MCF 10A (cell line): ENCODE results near the gene RIMS3. TPM values are rescaled to one million over a fixed set of nuclear protein-coding genes. Genes with fewer than 3 reads are reported as not detected.

Experiments
- BruUV-seq: library from RNA; stranded (reverse); fragments of 400-500 nt; replicated peaks from 2 replicates; lab custom pipeline; 2021; lab: Mats Ljungman, UMichigan
- CTCF ChIA-PET: fragments of 300-600 bp; sonication (Branson Sonifier 250); formaldehyde crosslinking; extraction: SDS; loops from one replicate; lab custom pipeline; 2021; ENCODE audit warnings: antibody characterized with exemption, inconsistent platforms; lab: Yijun Ruan, JAX
- POLR2A ChIA-PET: fragments of 300-600, 350-650 bp; sonication (Branson Sonifier 250); formaldehyde crosslinking; extraction: SDS; loops from one replicate; lab custom pipeline; 2020; ENCODE audit warnings: antibody characterized with exemption, inconsistent platforms; lab: Yijun Ruan, JAX
- DNase-seq: peaks from one replicate; pipeline ENCODE4 v3.0.0-alpha.2; 2018; ENCODE audit not compliant: unreplicated experiment
- H3K27ac Mint-ChIP-seq: one replicate; pipeline ENCODE4 v1.8.0; 2022; ENCODE audit warnings: mild to moderate bottlenecking, low read depth, mixed read lengths; ENCODE audit not compliant: unreplicated experiment
- H3K27me3 Mint-ChIP-seq: one replicate; pipeline ENCODE4 v1.8.0; 2022; ENCODE audit warnings: mixed read lengths; ENCODE audit not compliant: insufficient read depth, unreplicated experiment
- H3K36me3 Mint-ChIP-seq: one replicate; pipeline ENCODE4 v1.8.0; 2022; ENCODE audit warnings: mild to moderate bottlenecking, moderate library complexity, mixed read lengths; ENCODE audit not compliant: insufficient read depth, unreplicated experiment
- H3K4me1 Mint-ChIP-seq: one replicate; pipeline ENCODE4 v1.8.0; 2022; ENCODE audit warnings: mixed read lengths; ENCODE audit not compliant: insufficient read depth, unreplicated experiment
- H3K4me3 Mint-ChIP-seq: one replicate; pipeline ENCODE4 v1.8.0; 2022; ENCODE audit warnings: mild to moderate bottlenecking, moderate library complexity, mixed read lengths; ENCODE audit not compliant: unreplicated experiment
- H3K9me3 Mint-ChIP-seq: one replicate; pipeline ENCODE4 v1.8.0; 2022; ENCODE audit warnings: mixed read lengths; ENCODE audit not compliant: unreplicated experiment
- CTCF ChIP-seq: fragments of 200-600 bp; IDR thresholded peaks from one replicate; pipeline ENCODE4 v1.8.0; 2022; ENCODE audit warnings: antibody characterized with exemption, mild to moderate bottlenecking; ENCODE audit not compliant: unreplicated experiment
- intact Hi-C: fragments of 100-400 bp; cut with micrococcal nuclease; formaldehyde crosslinking; loops from 2 replicates; pipeline ENCODE4 v1.14.1; 2022
- total RNA-seq: library from RNA; stranded (reverse); gene quantifications from 2 replicates; pipeline ENCODE4 v1.2.3, GENCODE V29; 2022

The RIMS3 gene
- total RNA-seq, 1 experiment from 2014 or later = 0.58 TPM

GRCh38 chr1:40621821-40622450, 43.5 kb downstream of the RIMS3 start:
- no peak overlapping the region for H3K4me3 Mint-ChIP-seq

GRCh38 chr1:40620586-40621210, 44.8 kb downstream of the RIMS3 start:
- H3K36me3 Mint-ChIP-seq = no peaks in the 10 kb centered on the region
- no TSS peak for BruUV-seq
- intact Hi-C loops = no loop called here
- H3K9me3 Mint-ChIP-seq = no peaks in the 10 kb centered on the region
- TF ChIP-seq CTCF = no peak
- no peak for DNase-seq
- no peak overlapping the region for H3K4me3 Mint-ChIP-seq
- peaks cover 10% of the 10 kb centered on the region for H3K27me3 Mint-ChIP-seq
- H3K4me1 Mint-ChIP-seq = peaks cover 2% of the 10 kb centered on the region
- no peak overlapping the region for H3K27ac Mint-ChIP-seq
- ChIA-PET POLR2A (no interaction called here), CTCF (interaction anchor here (0.6 to 1.1 kb wide), 2 partner anchors 8 to 11 kb away, joined by 3 read pairs; no protein-coding TSS in a partner anchor)

More at GRCh38 chr1:40621821-40622450, 43.5 kb downstream of the RIMS3 start:
- TF ChIP-seq CTCF = no peak
- no TSS peak for BruUV-seq
- Mint-ChIP-seq H3K27me3 (peaks cover 10% of the 10 kb centered on the region), H3K27ac (no peak overlapping the region), H3K36me3 (no peaks in the 10 kb centered on the region), H3K4me1 (peaks cover 9% of the 10 kb centered on the region), H3K9me3 (no peaks in the 10 kb centered on the region)
- intact Hi-C loops = no loop called here
- POLR2A ChIA-PET = no interaction called here
- CTCF ChIA-PET = interaction anchor here (1.3 kb wide), 1 partner anchor 47 kb away, joined by 3 read pairs; no protein-coding TSS in a partner anchor
- DNase-seq = no peak

- no peaks in the 10 kb centered on the region for H3K4me1 Mint-ChIP-seq
- no TSS peak for BruUV-seq
- H3K27ac Mint-ChIP-seq = no peak overlapping the region
- no peak for TF ChIP-seq CTCF
- intact Hi-C loops = no loop called here
- no peak for DNase-seq
- peaks cover 10% of the 10 kb centered on the region for H3K27me3 Mint-ChIP-seq
- CTCF ChIA-PET = interaction anchor here (0.6 to 1.1 kb wide), 2 partner anchors 7 to 10 kb away, joined by 3 read pairs; no protein-coding TSS in a partner anchor
- H3K36me3 Mint-ChIP-seq = no peaks in the 10 kb centered on the region
- H3K4me3 Mint-ChIP-seq = no peak overlapping the region
- POLR2A ChIA-PET = no interaction called here
- H3K9me3 Mint-ChIP-seq = no peaks in the 10 kb centered on the region
Measured at GRCh38 chr1:40620150-40620549, 45.3 kb downstream of the RIMS3 start.

- Mint-ChIP-seq H3K36me3 (no peaks in the 10 kb centered on the region), H3K9me3 (no peaks in the 10 kb centered on the region), H3K27ac (no peak overlapping the region), H3K4me3 (no peak overlapping the region), H3K4me1 (no peaks in the 10 kb centered on the region), H3K27me3 (peaks cover 10% of the 10 kb centered on the region)
- DNase-seq = no peak
- BruUV-seq = no TSS peak
- POLR2A ChIA-PET = no interaction called here
- no peak for TF ChIP-seq CTCF
- CTCF ChIA-PET = interaction anchor here (0.5 kb wide), 1 partner anchor 50 kb away, joined by 3 read pairs; no protein-coding TSS in a partner anchor
- intact Hi-C loops = no loop called here
Measured at GRCh38 chr1:40618108-40618507, 47.4 kb downstream of the RIMS3 start.
